GM12875 (cell line): ENCODE data around the gene CTNNBL1.

ENCODE experiments used
- H3K4me3 ChIP-seq: one replicate; pipeline ENCODE4 v1.5.1; 2011; ENCODE audit warnings: low read depth, low read length, control low read depth
- TF ChIP-seq, protein P1 (sequence below): IDR thresholded peaks from 2 replicates; pipeline ENCODE4 v1.5.1; 2011; ENCODE audit warnings: low read depth, mild to moderate bottlenecking, control low read depth, inconsistent platforms, low read length, moderate library complexity, borderline replicate concordance; ENCODE audit not compliant: insufficient read depth

CTNNBL1 gene

DNA sequence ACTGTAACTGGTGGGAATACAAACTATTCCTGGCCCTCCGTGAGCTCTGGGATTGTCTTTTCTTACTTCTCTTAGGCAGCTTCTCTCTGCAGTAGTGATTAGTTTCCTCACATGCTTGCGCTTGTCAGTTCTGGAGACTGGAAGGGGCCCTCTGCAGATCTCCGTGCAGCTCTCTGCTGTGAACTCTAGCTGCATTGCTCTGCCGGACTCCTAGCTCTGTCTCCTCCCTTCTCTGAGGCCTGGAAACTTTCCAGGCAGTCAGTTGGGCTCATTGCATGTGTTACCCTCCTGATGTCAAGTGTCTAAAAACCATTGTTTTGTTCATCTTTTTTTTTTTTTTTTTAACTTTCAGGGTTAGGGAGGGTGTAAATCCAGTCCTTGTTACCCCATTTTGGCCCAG, 102.3 kb downstream of the CTNNBL1 start:
- TF ChIP-seq, protein P1, sequence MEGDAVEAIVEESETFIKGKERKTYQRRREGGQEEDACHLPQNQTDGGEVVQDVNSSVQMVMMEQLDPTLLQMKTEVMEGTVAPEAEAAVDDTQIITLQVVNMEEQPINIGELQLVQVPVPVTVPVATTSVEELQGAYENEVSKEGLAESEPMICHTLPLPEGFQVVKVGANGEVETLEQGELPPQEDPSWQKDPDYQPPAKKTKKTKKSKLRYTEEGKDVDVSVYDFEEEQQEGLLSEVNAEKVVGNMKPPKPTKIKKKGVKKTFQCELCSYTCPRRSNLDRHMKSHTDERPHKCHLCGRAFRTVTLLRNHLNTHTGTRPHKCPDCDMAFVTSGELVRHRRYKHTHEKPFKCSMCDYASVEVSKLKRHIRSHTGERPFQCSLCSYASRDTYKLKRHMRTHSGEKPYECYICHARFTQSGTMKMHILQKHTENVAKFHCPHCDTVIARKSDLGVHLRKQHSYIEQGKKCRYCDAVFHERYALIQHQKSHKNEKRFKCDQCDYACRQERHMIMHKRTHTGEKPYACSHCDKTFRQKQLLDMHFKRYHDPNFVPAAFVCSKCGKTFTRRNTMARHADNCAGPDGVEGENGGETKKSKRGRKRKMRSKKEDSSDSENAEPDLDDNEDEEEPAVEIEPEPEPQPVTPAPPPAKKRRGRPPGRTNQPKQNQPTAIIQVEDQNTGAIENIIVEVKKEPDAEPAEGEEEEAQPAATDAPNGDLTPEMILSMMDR = no peak
- H3K4me3 ChIP-seq = no peak overlapping the region

DNA sequence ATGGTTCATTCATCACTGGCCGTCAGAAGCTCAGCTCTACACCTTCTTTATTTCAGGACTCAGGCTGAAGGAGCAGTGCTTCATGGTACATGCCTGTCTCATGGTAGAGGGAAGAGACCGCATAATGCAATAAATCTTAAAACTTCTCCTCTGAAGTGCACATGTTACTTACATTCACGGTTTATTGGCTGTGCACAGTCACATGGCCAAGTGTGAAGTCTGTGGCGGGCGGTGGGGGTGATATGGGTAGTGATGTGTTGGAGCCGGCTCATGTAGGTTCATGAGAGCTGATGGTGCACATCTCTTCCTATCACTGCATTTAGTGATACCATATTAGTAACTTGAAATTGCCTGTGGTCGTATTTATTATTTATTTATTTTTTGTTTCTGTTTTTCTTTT, 102.9 kb downstream of the CTNNBL1 start:
- TF ChIP-seq, protein P1 = no peak

DNA sequence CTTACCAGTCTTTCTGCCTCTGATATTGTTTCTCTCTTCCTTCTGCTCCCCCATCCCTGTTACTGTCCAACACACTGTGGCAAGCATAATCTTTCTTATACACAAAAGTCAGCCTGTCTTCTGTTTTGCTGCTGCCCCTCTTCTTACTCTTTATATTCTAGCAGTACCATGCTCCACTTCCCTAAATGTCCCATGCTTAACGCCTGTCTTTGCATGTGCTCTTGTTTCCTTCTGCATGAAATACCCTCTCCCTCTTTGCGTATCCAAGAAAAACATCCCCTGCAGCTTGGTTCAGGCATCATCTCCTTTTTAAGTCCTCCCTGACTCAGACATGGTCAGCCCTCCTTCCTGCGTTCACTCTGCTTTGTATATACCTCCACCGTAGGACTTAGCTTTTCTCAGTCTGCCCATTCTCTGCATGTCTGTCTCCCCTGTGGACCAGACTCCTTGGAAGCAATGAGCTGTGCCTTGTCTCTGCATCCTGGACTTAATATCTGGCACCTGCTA, 103.9 kb downstream of the CTNNBL1 start:
- H3K4me3 ChIP-seq = no peak overlapping the region
- TF ChIP-seq, protein P1 = no peak

More for the DNA sequence above, 102.9 kb downstream of the CTNNBL1 start:
- H3K4me3 ChIP-seq = no peak overlapping the region

DNA sequence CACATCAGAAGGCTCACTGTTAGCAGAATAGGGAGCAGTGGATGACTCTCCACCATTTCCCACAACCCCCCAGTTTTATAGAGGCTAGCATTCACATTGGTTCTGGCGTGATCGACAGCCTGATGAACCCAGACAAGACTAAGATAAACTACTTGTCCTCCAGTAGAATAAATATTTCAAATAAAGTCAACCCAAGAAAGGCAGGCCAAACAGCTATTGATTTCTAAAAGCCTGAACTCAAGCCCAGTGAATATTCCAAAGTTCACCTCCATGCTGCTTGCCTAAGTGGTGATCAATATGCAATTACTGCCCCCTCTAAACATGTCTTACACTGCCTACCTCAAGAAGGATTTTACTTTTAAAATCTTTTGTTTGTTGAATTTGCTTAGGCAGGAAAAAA, 104.5 kb downstream of the CTNNBL1 start:
- TF ChIP-seq, protein P1 = no peak
- H3K4me3 ChIP-seq = no peak overlapping the region

DNA sequence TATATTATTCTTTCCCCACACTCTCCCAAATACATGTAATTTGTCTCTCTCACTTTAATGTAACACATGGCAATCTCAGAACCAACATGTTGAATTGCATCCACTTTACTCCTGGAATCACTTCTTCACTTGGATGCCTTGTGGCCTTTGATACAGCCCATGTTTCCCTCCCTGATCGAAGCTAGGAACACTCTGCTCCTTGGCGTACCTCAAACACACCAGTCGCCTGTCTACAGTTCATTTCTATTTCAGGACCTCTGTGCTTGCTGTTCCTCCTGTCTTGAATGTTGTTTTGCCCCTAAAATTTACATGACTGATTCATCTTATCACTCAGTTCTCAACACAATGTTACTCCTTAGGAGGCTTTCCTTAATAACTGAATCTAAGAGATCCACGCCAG, 106.8 kb downstream of the CTNNBL1 start:
- no peak overlapping the region for H3K4me3 ChIP-seq
- TF ChIP-seq, protein P1 = no peak

DNA sequence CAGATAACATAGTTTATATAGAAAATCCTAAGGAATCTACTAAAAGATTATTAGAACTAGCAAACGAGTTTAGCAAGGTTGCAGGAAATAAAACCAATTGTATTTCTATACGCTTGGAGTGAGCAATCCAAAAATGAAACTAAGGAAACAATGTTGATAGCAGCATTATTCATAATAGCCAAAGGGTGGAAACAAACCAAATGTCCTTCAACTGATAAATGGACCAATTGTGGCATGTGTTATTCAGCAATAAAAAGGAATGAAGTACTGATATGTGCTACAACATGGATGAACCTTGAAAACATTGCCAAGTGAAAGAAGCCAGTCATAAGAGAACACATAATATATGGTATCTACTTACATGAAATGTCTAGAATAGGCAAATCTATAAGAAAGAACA, 108.1 kb downstream of the CTNNBL1 start:
- TF ChIP-seq, protein P1 = no peak

DNA sequence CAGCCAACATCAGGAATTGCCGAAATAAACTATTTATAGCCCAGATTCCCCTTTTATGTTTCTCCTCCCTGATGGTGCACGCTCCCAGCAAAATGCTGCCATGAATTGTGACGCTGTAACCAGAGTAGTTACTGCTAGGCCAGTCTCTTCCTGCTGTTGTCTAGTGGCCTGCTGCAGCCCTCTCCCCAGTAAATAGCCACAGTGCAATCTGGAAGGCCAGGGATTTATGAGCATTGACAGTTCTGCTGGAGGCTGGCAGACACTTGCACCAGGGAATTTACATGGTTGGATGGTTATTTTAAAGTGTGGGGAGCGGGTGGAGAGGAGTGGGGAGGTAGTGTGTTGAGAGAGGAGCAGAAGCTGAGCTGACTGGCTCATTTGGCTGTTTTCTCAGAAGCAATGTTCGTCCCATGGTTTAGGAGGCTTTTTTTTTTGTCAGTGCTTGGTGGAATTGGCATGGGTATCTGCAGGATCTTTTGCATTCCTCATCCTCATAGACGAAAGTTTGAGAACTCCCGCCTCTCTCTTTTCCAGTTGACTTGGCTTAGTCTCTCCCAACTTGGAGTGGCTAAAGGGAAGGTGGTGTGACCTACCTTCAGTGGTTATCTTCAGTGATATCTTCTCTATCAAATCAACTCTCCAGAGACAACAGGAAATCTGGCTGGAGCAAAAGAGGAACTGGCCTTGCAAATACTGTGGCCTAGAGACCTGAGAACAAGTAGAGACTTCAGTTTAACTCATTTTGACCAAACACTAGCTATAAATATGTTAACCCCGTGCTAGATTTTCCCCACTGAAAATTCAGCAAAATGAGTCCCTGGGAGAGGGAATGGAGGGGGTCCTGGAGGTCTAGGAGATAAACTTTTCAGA, 109.8 kb downstream of the CTNNBL1 start:
- TF ChIP-seq, protein P1 = no peak
- no peak overlapping the region for H3K4me3 ChIP-seq

More for the DNA sequence above, 108.1 kb downstream of the CTNNBL1 start:
- no peak overlapping the region for H3K4me3 ChIP-seq
